Measurements from ENCODE around the gene BCKDHB.
A peak's percentile ranks its signal among the peaks of the same experiment; 100 is the strongest.

The BCKDHB gene

DNA sequence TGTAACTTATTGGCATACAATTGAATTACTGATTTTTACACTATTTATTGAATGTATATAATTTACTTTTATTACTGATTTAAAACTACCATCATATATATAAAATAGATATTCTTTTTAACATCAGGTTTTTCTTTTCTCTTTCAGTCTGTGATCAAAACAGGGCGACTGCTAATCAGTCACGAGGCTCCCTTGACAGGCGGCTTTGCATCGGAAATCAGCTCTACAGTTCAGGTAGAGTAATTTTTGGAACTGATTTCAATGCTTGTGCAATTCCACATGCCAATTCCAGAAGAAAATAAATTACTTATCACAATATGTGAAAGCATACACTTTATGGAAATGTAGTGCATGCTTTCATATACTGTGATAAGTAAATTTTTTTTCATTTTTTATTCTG is 166.5 kb downstream of the BCKDHB start:
- no peak for TF ChIP-seq SPI1 (IDR thresholded peaks at IDR 0.05; ENCODE audit: borderline replicate concordance, low read depth)
- no peak for DNase-seq (ENCODE audit: low read depth in 1 of 2, low spot score in 1 of 2)
- Histone ChIP-seq H3K27me3 (ENCODE audit: insufficient read depth, poor library complexity, severe bottlenecking) (no peaks in the 10 kb centered on the region), H3K27ac (replicated peaks) (no peak overlapping the region), H3K4me3 (replicated peaks; ENCODE audit: insufficient read depth, low read length) (no peak overlapping the region)

DNA sequence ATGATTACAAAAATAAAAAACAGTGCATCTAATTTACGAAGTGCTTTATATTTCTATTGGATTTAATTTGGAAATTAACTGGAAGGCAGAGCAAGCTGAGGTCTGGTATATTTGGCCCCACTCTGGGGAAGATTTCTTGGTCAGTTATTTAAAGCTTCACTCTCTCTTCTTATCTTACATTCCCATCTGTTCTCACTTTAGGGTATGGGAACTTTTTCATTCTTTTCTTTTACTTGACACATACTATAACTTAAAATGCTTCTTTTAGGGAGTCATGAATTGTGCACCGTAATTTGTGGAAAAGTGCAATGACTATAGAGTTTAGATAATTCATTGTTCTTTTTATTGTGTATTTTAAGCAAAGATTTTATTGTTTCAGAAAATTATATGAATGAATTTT is 170.4 kb downstream of the BCKDHB start:
- H3K27me3 ChIP-seq (ENCODE audit: insufficient read depth, poor library complexity, severe bottlenecking) = no peaks in the 10 kb centered on the region

DNA sequence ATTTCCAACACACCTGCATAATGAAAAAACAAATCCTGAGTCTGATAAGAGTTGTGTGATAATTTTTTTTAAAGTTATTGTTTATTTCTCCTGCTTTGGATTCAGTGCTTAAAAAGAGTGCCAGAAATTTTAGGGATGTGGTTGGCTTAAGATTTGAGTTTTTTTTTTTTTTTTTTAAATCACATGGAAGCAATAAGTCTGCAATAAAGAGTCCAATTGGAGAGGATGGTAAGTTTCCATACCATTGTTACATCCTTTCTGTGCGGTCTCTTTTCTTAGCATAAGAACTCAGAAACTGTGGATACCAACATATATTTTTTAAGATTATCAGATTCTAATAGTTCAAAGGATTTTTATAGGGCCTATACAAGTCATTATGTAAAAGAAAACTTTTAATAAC is 171.0 kb downstream of the BCKDHB start:
- H3K4me3 ChIP-seq (replicated peaks; ENCODE audit: insufficient read depth, low read length) = no peak overlapping the region
- no peaks in the 10 kb centered on the region for H3K27me3 ChIP-seq (ENCODE audit: insufficient read depth, poor library complexity, severe bottlenecking)
- no peak for DNase-seq (ENCODE audit: low read depth in 1 of 2, low spot score in 1 of 2)
- no peak overlapping the region for H3K27ac ChIP-seq (replicated peaks)
- TF ChIP-seq GABPA (IDR thresholded peaks at IDR 0.05; ENCODE audit: low read depth) = no peak
- TF ChIP-seq, protein P1, sequence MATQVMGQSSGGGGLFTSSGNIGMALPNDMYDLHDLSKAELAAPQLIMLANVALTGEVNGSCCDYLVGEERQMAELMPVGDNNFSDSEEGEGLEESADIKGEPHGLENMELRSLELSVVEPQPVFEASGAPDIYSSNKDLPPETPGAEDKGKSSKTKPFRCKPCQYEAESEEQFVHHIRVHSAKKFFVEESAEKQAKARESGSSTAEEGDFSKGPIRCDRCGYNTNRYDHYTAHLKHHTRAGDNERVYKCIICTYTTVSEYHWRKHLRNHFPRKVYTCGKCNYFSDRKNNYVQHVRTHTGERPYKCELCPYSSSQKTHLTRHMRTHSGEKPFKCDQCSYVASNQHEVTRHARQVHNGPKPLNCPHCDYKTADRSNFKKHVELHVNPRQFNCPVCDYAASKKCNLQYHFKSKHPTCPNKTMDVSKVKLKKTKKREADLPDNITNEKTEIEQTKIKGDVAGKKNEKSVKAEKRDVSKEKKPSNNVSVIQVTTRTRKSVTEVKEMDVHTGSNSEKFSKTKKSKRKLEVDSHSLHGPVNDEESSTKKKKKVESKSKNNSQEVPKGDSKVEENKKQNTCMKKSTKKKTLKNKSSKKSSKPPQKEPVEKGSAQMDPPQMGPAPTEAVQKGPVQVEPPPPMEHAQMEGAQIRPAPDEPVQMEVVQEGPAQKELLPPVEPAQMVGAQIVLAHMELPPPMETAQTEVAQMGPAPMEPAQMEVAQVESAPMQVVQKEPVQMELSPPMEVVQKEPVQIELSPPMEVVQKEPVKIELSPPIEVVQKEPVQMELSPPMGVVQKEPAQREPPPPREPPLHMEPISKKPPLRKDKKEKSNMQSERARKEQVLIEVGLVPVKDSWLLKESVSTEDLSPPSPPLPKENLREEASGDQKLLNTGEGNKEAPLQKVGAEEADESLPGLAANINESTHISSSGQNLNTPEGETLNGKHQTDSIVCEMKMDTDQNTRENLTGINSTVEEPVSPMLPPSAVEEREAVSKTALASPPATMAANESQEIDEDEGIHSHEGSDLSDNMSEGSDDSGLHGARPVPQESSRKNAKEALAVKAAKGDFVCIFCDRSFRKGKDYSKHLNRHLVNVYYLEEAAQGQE (IDR thresholded peaks at IDR 0.05; ENCODE audit: insufficient replicate concordance, low read depth) = no peak
- TF ChIP-seq, protein P2, sequence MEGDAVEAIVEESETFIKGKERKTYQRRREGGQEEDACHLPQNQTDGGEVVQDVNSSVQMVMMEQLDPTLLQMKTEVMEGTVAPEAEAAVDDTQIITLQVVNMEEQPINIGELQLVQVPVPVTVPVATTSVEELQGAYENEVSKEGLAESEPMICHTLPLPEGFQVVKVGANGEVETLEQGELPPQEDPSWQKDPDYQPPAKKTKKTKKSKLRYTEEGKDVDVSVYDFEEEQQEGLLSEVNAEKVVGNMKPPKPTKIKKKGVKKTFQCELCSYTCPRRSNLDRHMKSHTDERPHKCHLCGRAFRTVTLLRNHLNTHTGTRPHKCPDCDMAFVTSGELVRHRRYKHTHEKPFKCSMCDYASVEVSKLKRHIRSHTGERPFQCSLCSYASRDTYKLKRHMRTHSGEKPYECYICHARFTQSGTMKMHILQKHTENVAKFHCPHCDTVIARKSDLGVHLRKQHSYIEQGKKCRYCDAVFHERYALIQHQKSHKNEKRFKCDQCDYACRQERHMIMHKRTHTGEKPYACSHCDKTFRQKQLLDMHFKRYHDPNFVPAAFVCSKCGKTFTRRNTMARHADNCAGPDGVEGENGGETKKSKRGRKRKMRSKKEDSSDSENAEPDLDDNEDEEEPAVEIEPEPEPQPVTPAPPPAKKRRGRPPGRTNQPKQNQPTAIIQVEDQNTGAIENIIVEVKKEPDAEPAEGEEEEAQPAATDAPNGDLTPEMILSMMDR (IDR thresholded peaks at IDR 0.05; ENCODE audit: insufficient read depth, low read length) = no peak
- TF ChIP-seq SPI1 (IDR thresholded peaks at IDR 0.05; ENCODE audit: borderline replicate concordance, low read depth) = no peak
- TF ChIP-seq POLR2AphosphoS5 (IDR thresholded peaks at IDR 0.05; ENCODE audit: low read depth) = no peak

More for the DNA sequence above, 170.4 kb downstream of the BCKDHB start:
- no peak overlapping the region for H3K27ac ChIP-seq (replicated peaks)
- no peak for DNase-seq (ENCODE audit: low read depth in 1 of 2, low spot score in 1 of 2)
- TF ChIP-seq, protein P2 (IDR thresholded peaks at IDR 0.05; ENCODE audit: insufficient read depth, low read length) = no peak
- TF ChIP-seq GABPA (IDR thresholded peaks at IDR 0.05; ENCODE audit: low read depth) = no peak
- no peak for TF ChIP-seq SPI1 (IDR thresholded peaks at IDR 0.05; ENCODE audit: borderline replicate concordance, low read depth)
- TF ChIP-seq, protein P1 (IDR thresholded peaks at IDR 0.05; ENCODE audit: insufficient replicate concordance, low read depth) = no peak
- no peak for TF ChIP-seq POLR2AphosphoS5 (IDR thresholded peaks at IDR 0.05; ENCODE audit: low read depth)
- no peak overlapping the region for H3K4me3 ChIP-seq (replicated peaks; ENCODE audit: insufficient read depth, low read length)

DNA sequence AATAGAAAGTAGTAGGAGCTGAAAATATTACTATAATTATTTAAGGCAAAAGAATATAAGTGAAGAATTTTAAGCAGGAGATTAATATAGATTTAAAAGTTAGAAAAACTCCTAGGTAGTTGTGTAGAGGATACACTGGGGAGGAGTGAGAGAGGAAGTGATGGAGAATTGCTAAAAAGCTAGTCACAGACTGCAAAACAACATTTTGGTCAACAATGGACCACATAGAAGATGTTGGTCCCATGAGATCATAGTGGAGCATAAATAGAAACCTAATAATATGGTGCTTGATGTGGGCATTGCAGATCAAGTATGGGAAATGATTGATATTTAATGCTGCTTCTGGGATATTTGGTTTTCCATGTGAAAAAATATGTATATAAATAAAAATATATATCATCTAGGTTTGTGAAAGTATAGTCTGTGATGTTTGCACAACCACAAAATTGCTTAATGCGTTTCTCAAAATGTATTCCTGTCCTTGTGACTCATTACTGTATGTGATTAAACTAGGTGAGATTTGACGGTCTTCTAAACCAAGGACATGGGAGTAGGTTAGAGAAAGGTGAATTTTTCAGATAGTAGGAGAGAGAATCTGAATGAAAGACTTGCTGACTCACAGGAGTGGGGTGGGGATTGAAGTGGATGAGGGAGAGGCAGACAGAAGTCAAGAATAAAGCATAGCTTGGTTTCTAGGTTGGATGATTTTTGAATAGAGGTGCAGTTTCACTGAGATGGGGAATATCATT is 174.0 kb downstream of the BCKDHB start:
- Histone ChIP-seq H3K27ac (replicated peaks) (no peak overlapping the region), H3K4me3 (replicated peaks; ENCODE audit: insufficient read depth, low read length) (no peak overlapping the region), H3K27me3 (ENCODE audit: insufficient read depth, poor library complexity, severe bottlenecking) (no peaks in the 10 kb centered on the region)
- DNase-seq (ENCODE audit: low read depth in 1 of 2, low spot score in 1 of 2) = no peak
- TF ChIP-seq SPI1 (IDR thresholded peaks at IDR 0.05; ENCODE audit: borderline replicate concordance, low read depth) = peak; percentile 9; the same call in 1 of the 2 replicates
- no peak for TF ChIP-seq GABPA (IDR thresholded peaks at IDR 0.05; ENCODE audit: low read depth)

Measured in HL-60 (cell line).